HepG2 (cell line): ENCODE measurements around the gene CACNA1C. TPM values are rescaled to one million over a fixed set of nuclear protein-coding genes. Genes with fewer than 3 reads are reported as not detected.

Experiments used
- ATAC-seq: fragments of 200-7000 bp; cut with Tn5 transposase; 3 replicates; pipeline ENCODE4 v1.9.1; 2020; ENCODE audit warnings: mild to moderate bottlenecking, moderate library complexity
- BruUV-seq: library from RNA; stranded (reverse); fragments of 400-500 nt; replicated peaks from 2 replicates; lab custom pipeline; 2021; lab: Mats Ljungman, UMichigan
- CTCF ChIA-PET: fragments of 300-600 bp; formaldehyde crosslinking; extraction: SDS; loops from one replicate; lab custom pipeline; 2021; ENCODE audit warnings: low total read pairs, inconsistent platforms, low intra/inter-chr PET ratio; lab: Yijun Ruan, JAX
- POLR2A ChIA-PET: fragments of 350-600 bp; sonication (Branson Sonifier 250); formaldehyde crosslinking; loops from one replicate; lab custom pipeline; 2020; ENCODE audit warnings: antibody characterized with exemption, inconsistent platforms; lab: Yijun Ruan, JAX
- DNase-seq: peaks from one replicate; pipeline ENCODE4 v3.0.0-alpha.2; 2015; ENCODE audit warnings: low spot score
- FAIRE-seq: peaks from 3 replicates; lab custom pipeline; 2011; peaks lifted over from hg19 to GRCh38; lab: Jason Lieb, UNC
- H2AFZ ChIP-seq: one replicate; pipeline ENCODE4 v1.6.1; 2011; ENCODE audit warnings: low read length, inconsistent platforms
- H3K27ac ChIP-seq: fragments of 300-600 bp; 3 replicates; pipeline ENCODE4 v1.8.0; 2011; ENCODE audit warnings: mixed run types, mild to moderate bottlenecking, mixed read lengths, low read length, inconsistent platforms; ENCODE audit not compliant: insufficient read depth; ENCODE audit errors: extremely low read length
- H3K27me3 ChIP-seq, 2 experiments: fragments of 200-600 bp in 1 of 2; 2 replicates in 1 of 2; 3 replicates in 1 of 2; pipeline versions ENCODE4 v1.6.0 to v1.8.0; 2011; ENCODE audit warnings: low read length in 2 of 2, mild to moderate bottlenecking in 2 of 2, moderate library complexity in 2 of 2, inconsistent platforms in 1 of 2; ENCODE audit not compliant: insufficient read depth in 2 of 2, control insufficient read depth in 1 of 2
- H3K36me3 ChIP-seq, 2 experiments: fragments of 200-600 bp in 1 of 2; replicated peaks in 1 of 2; 2 replicates in 1 of 2; 3 replicates in 1 of 2; pipeline versions ENCODE4 v1.5.1 to v1.8.0; 2011; ENCODE audit warnings: low read length in 2 of 2, inconsistent platforms in 1 of 2; ENCODE audit not compliant: insufficient read depth in 2 of 2, control insufficient read depth in 1 of 2
- H3K4me1 ChIP-seq: 2 replicates; pipeline ENCODE4 v1.5.1; 2012; ENCODE audit warnings: low read length, inconsistent platforms; ENCODE audit not compliant: insufficient read depth
- H3K4me2 ChIP-seq: 2 replicates; pipeline ENCODE4 v1.6.0; 2011; ENCODE audit warnings: low read depth, low read length, inconsistent platforms
- H3K4me3 ChIP-seq, 3 experiments: fragments of 200-600 bp in 1 of 3; sonication (generic), shearing (Covaris generic) in 1 of 3; replicated peaks in 1 of 3; 2 replicates each; pipeline ENCODE4 v1.5.1; 2011 to 2016; ENCODE audit warnings: low read length in 3 of 3, inconsistent platforms in 2 of 3, low read depth in 2 of 3, mild to moderate bottlenecking in 2 of 3, control low read depth in 1 of 3, mixed read lengths in 1 of 3; ENCODE audit not compliant: insufficient read depth in 1 of 3
- H3K79me2 ChIP-seq: one replicate; pipeline ENCODE4 v1.6.1; 2011; ENCODE audit warnings: low read length, inconsistent platforms; ENCODE audit not compliant: insufficient read depth
- H3K9ac ChIP-seq: 2 replicates; pipeline ENCODE4 v1.6.0; 2011; ENCODE audit warnings: mild to moderate bottlenecking, low read depth, low read length, inconsistent platforms; ENCODE audit not compliant: insufficient read depth
- H3K9me3 ChIP-seq: 2 replicates; pipeline ENCODE4 v1.5.1; 2012; ENCODE audit warnings: mild to moderate bottlenecking, low read length
- H4K20me1 ChIP-seq: 2 replicates; pipeline ENCODE4 v1.6.0; 2011; ENCODE audit warnings: inconsistent platforms, mild to moderate bottlenecking, low read length, moderate library complexity; ENCODE audit not compliant: insufficient read depth
- GLI4 ChIP-seq: sonication (generic); formaldehyde crosslinking; IDR thresholded peaks from 2 replicates; pipeline ENCODE4 v1.5.1; 2020; ENCODE audit warnings: missing genetic modification reagents, mild to moderate bottlenecking, moderate library complexity, borderline replicate concordance
- IRX3 ChIP-seq: sonication (generic); formaldehyde crosslinking; IDR thresholded peaks from 2 replicates; pipeline ENCODE4 v1.8.1; 2023; ENCODE audit warnings: mild to moderate bottlenecking, low read depth, missing genetic modification reagents, borderline replicate concordance
- NFKB2 ChIP-seq: sonication (generic); formaldehyde crosslinking; IDR thresholded peaks from 2 replicates; pipeline ENCODE4 v1.4.0; 2020; ENCODE audit warnings: missing genetic modification reagents, borderline replicate concordance
- NR2C2 ChIP-seq: sonication (generic); formaldehyde crosslinking; IDR thresholded peaks from 2 replicates; pipeline ENCODE4 v1.4.0; 2020; ENCODE audit warnings: missing genetic modification reagents, mild to moderate bottlenecking, moderate library complexity, borderline replicate concordance
- SRY ChIP-seq: sonication (generic); formaldehyde crosslinking; IDR thresholded peaks from 2 replicates; pipeline ENCODE4 v1.8.0; 2022; ENCODE audit warnings: mild to moderate bottlenecking, missing genetic modification reagents
- ZFYVE20 ChIP-seq: sonication (generic); formaldehyde crosslinking; IDR thresholded peaks from 2 replicates; pipeline ENCODE4 v1.8.0; 2023; ENCODE audit warnings: low read depth, mild to moderate bottlenecking, moderate library complexity, missing genetic modification reagents, borderline replicate concordance
- ZNF543 ChIP-seq: sonication (generic); formaldehyde crosslinking; IDR thresholded peaks from 2 replicates; pipeline ENCODE4 v1.4.0; 2020; ENCODE audit warnings: mild to moderate bottlenecking, missing genetic modification reagents
- WGBS: methylation state at CpG from one replicate; pipeline ENCODE4 v1.1.6; 2017; ENCODE audit warnings: low lambda C conversion rate; 5-methylcytosine and 5-hydroxymethylcytosine counted together
- in situ Hi-C: cut with HindIII; loops from 2 replicates; pipeline ENCODE4 v1.10.0; 2017; ENCODE audit warnings: low pct_unique_long_range_greater_than_20kb; ENCODE audit not compliant: extremely low pct_ligation_motif_present
- intact Hi-C: fragments of 100-400 bp; cut with micrococcal nuclease; formaldehyde crosslinking; loops from one replicate; pipeline ENCODE4 v1.10.0; 2022; ENCODE audit not compliant: unreplicated experiment
- polyA plus RNA-seq, 8 experiments: library from polyadenylated mRNA; depleted of rRNA in 3 of 8; stranded (reverse) in 7 of 8; unstranded in 1 of 8; fragments of >200 nt; fragmentation: Illumina TruSeq in 4 of 8; extraction: Trizol in 4 of 8; gene quantifications; 2 replicates each; pipeline versions ENCODE4 v1.2.1 to v1.2.3, GENCODE V29; 2011 to 2016; ENCODE audit warnings: low read depth in 4 of 8, missing spikeins in 1 of 8, mixed read lengths in 1 of 8; ENCODE audit not compliant: insufficient read depth in 1 of 8
- total RNA-seq, 5 experiments: library from RNA; depleted of rRNA; stranded (reverse); fragments of >200 nt; fragmentation: Illumina TruSeq; extraction: Trizol; gene quantifications; 2 replicates each; pipeline ENCODE4 v1.2.3, GENCODE V29; 2016; ENCODE audit warnings: low read depth in 1 of 5
- TF ChIP-seq, protein P1 (sequence below): sonication (generic); formaldehyde crosslinking; IDR thresholded peaks from 2 replicates; pipeline ENCODE4 v1.5.1; 2020; ENCODE audit warnings: missing genetic modification reagents, mild to moderate bottlenecking, borderline replicate concordance
- TF ChIP-seq, protein P2 (sequence below): IDR thresholded peaks from 2 replicates; pipeline ENCODE4 v1.6.1; 2016; ENCODE audit warnings: low read depth
- TF ChIP-seq, protein P3 (sequence below): sonication (generic); formaldehyde crosslinking; IDR thresholded peaks from 2 replicates; pipeline ENCODE4 v1.8.1; 2022; ENCODE audit warnings: mild to moderate bottlenecking, missing genetic modification reagents
- TF ChIP-seq, protein P4 (sequence below): IDR thresholded peaks from 2 replicates; pipeline ENCODE4 v1.6.1; 2012; ENCODE audit warnings: inconsistent platforms

Gene CACNA1C
- total and polyA plus RNA-seq, 2 of the 13 experiments (the other 11 are each of a cell fraction or from before 2014, with no cell fraction given), result not detected

DNA sequence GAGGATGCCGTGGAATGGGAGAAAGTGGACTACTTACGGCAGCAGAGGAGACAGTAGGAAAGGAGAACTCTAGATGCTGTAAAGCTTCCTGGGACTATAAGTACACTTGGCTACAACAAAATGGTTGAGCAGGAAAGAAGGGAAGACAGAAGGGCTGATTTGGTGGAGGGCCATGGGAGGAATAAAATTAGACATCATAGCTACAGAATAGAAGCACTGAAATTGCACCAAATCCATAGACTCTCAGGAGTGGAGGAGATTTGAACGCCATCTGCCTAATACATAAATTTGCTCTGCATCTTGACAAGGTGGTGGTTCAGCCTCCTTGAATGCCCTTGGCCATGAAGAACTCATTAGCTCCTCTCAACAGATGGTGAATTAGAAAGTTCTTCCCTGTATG is 32.3 kb upstream of the CACNA1C start:
- Histone ChIP-seq H2AFZ (no peak overlapping the region), H3K9ac (no peak overlapping the region), H3K79me2 (no peaks in the 10 kb centered on the region), H3K36me3 (no peaks in the 10 kb centered on the region), H3K9me3 (no peaks in the 10 kb centered on the region), H3K27me3 (peaks cover 0 to 18% of the 10 kb centered on the region in 2 experiments; a peak in 1 of 5 replicates), H3K4me2 (no peak overlapping the region), H3K27ac (no peak overlapping the region), H4K20me1 (no peaks in the 10 kb centered on the region), H3K4me1 (no peaks in the 10 kb centered on the region), H3K4me3 (no peak overlapping the region)
- intact Hi-C loops, result no loop called here
- FAIRE-seq (no peak), DNase-seq (no peak), ATAC-seq (no peak)
- POLR2A ChIA-PET, result no interaction called here
- BruUV-seq, result no TSS peak
- in situ Hi-C loops, result no loop called here
- TF ChIP-seq SRY (CRISPR knock-in tag), result no peak
- TF ChIP-seq IRX3 (CRISPR knock-in tag), result no peak
- no peak for TF ChIP-seq ZNF543
- TF ChIP-seq ZFYVE20 (CRISPR knock-in tag), result no peak
- TF ChIP-seq GLI4, result no peak
- TF ChIP-seq, protein P1, sequence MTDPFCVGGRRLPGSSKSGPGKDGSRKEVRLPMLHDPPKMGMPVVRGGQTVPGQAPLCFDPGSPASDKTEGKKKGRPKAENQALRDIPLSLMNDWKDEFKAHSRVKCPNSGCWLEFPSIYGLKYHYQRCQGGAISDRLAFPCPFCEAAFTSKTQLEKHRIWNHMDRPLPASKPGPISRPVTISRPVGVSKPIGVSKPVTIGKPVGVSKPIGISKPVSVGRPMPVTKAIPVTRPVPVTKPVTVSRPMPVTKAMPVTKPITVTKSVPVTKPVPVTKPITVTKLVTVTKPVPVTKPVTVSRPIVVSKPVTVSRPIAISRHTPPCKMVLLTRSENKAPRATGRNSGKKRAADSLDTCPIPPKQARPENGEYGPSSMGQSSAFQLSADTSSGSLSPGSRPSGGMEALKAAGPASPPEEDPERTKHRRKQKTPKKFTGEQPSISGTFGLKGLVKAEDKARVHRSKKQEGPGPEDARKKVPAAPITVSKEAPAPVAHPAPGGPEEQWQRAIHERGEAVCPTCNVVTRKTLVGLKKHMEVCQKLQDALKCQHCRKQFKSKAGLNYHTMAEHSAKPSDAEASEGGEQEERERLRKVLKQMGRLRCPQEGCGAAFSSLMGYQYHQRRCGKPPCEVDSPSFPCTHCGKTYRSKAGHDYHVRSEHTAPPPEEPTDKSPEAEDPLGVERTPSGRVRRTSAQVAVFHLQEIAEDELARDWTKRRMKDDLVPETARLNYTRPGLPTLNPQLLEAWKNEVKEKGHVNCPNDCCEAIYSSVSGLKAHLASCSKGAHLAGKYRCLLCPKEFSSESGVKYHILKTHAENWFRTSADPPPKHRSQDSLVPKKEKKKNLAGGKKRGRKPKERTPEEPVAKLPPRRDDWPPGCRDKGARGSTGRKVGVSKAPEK, result no peak
- TF ChIP-seq, protein P2, sequence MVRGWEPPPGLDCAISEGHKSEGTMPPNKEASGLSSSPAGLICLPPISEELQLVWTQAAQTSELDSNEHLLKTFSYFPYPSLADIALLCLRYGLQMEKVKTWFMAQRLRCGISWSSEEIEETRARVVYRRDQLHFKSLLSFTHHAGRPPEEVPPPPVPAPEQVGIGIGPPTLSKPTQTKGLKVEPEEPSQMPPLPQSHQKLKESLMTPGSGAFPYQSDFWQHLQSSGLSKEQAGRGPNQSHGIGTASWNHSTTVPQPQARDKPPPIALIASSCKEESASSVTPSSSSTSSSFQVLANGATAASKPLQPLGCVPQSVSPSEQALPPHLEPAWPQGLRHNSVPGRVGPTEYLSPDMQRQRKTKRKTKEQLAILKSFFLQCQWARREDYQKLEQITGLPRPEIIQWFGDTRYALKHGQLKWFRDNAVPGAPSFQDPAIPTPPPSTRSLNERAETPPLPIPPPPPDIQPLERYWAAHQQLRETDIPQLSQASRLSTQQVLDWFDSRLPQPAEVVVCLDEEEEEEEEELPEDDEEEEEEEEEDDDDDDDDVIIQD (CRISPR knock-in tag), result no peak
- TF ChIP-seq, protein P3, sequence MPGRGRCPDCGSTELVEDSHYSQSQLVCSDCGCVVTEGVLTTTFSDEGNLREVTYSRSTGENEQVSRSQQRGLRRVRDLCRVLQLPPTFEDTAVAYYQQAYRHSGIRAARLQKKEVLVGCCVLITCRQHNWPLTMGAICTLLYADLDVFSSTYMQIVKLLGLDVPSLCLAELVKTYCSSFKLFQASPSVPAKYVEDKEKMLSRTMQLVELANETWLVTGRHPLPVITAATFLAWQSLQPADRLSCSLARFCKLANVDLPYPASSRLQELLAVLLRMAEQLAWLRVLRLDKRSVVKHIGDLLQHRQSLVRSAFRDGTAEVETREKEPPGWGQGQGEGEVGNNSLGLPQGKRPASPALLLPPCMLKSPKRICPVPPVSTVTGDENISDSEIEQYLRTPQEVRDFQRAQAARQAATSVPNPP, result no peak
- TF ChIP-seq, protein P4, sequence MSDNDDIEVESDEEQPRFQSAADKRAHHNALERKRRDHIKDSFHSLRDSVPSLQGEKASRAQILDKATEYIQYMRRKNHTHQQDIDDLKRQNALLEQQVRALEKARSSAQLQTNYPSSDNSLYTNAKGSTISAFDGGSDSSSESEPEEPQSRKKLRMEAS, result no peak
- no peak for TF ChIP-seq NR2C2 (CRISPR knock-in tag)
- TF ChIP-seq NFKB2, result no peak
- CTCF ChIA-PET, result no interaction called here
- WGBS, result 74% methylated on average over 3 of the region's 3 CpGs
